Astrocyte (in vitro differentiated cells and primary cell): ENCODE results near the gene SAMD10. TPM values are rescaled to one million over a fixed set of nuclear protein-coding genes. Genes with fewer than 3 reads are reported as not detected.
"Not testable (repeated sequence)": the region's sequence is repeated elsewhere in the genome, so short reads cannot be mapped to it uniquely, and the experiment has no call there.

Experiments
- DNase-seq: peaks from one replicate; pipeline ENCODE4 v3.0.0-alpha.2; 2010; ENCODE audit warnings: low read depth
- FAIRE-seq: peaks from 2 replicates; lab custom pipeline; 2011; peaks lifted over from hg19 to GRCh38; lab: Jason Lieb, UNC
- H2AFZ ChIP-seq: 2 replicates; pipeline ENCODE4 v1.6.0; 2012; ENCODE audit warnings: low read depth, low read length, inconsistent platforms
- H3K27ac ChIP-seq: 2 replicates; pipeline ENCODE4 v1.5.1; 2011; ENCODE audit warnings: low read depth, low read length, inconsistent platforms
- H3K27me3 ChIP-seq: 2 replicates; pipeline ENCODE4 v1.6.0; 2011; ENCODE audit warnings: low read length, inconsistent platforms; ENCODE audit not compliant: insufficient read depth
- H3K36me3 ChIP-seq: 2 replicates; pipeline ENCODE4 v1.5.1; 2011; ENCODE audit warnings: low read length, inconsistent platforms; ENCODE audit not compliant: insufficient read depth
- H3K4me1 ChIP-seq: 2 replicates; pipeline ENCODE4 v1.5.1; 2011; ENCODE audit warnings: low read length, inconsistent platforms; ENCODE audit not compliant: insufficient read depth
- H3K4me2 ChIP-seq: 2 replicates; pipeline ENCODE4 v1.6.0; 2012; ENCODE audit warnings: low read length, inconsistent platforms
- H3K4me3 ChIP-seq: 2 replicates; pipeline ENCODE4 v1.5.1; 2011; ENCODE audit warnings: low read depth, mild to moderate bottlenecking, low read length, inconsistent platforms; ENCODE audit not compliant: insufficient read depth
- H3K79me2 ChIP-seq: 2 replicates; pipeline ENCODE4 v1.6.0; 2012; ENCODE audit warnings: mild to moderate bottlenecking, low read length, inconsistent platforms; ENCODE audit not compliant: insufficient read depth
- H3K9ac ChIP-seq: 2 replicates; pipeline ENCODE4 v1.6.0; 2012; ENCODE audit warnings: mild to moderate bottlenecking, low read length, inconsistent platforms
- H3K9me3 ChIP-seq: 2 replicates; pipeline ENCODE4 v1.5.1; 2012; ENCODE audit warnings: low read depth, mild to moderate bottlenecking, low read length, inconsistent platforms; ENCODE audit not compliant: insufficient read depth
- H4K20me1 ChIP-seq: 2 replicates; pipeline ENCODE4 v1.6.0; 2012; ENCODE audit warnings: low read length, inconsistent platforms; ENCODE audit not compliant: insufficient read depth
- H3K27ac Mint-ChIP-seq: one replicate; pipeline ENCODE4 v1.8.0; 2021; ENCODE audit warnings: mild to moderate bottlenecking, mixed read lengths; ENCODE audit not compliant: unreplicated experiment
- H3K27me3 Mint-ChIP-seq: one replicate; pipeline ENCODE4 v1.8.0; 2021; ENCODE audit warnings: low read depth, mixed read lengths; ENCODE audit not compliant: unreplicated experiment
- H3K36me3 Mint-ChIP-seq: one replicate; pipeline ENCODE4 v1.8.0; 2021; ENCODE audit warnings: low read depth, mixed read lengths; ENCODE audit not compliant: unreplicated experiment
- H3K4me1 Mint-ChIP-seq: one replicate; pipeline ENCODE4 v1.8.0; 2021; ENCODE audit warnings: low read depth, mixed read lengths; ENCODE audit not compliant: unreplicated experiment
- H3K4me3 Mint-ChIP-seq: one replicate; pipeline ENCODE4 v1.8.0; 2021; ENCODE audit warnings: mild to moderate bottlenecking, moderate library complexity, mixed read lengths; ENCODE audit not compliant: unreplicated experiment
- H3K9me3 Mint-ChIP-seq: one replicate; pipeline ENCODE4 v1.8.0; 2021; ENCODE audit warnings: mild to moderate bottlenecking, mixed read lengths; ENCODE audit not compliant: unreplicated experiment
- CTCF ChIP-seq: IDR thresholded peaks from 2 replicates; pipeline ENCODE4 v1.5.1; 2011; ENCODE audit warnings: low read depth, mild to moderate bottlenecking, inconsistent platforms, low read length, moderate library complexity; ENCODE audit not compliant: insufficient read depth
- EZH2 ChIP-seq: IDR thresholded peaks from 2 replicates; pipeline ENCODE4 v1.6.1; 2012; ENCODE audit warnings: mild to moderate bottlenecking, low read length, inconsistent platforms; ENCODE audit not compliant: insufficient read depth
- total RNA-seq: library from RNA; stranded (reverse); gene quantifications from 2 replicates; pipeline ENCODE4 v1.2.1, GENCODE V29; 2021

Gene SAMD10
- total RNA-seq, 1 donor from 2014 or later = 4.3 TPM

GRCh38 chr20:64015635-64016034 is 36.2 kb upstream of the SAMD10 start:
- Histone ChIP-seq H3K4me1 (no peaks in the 10 kb centered on the region), H3K27me3 (no peaks in the 10 kb centered on the region), H3K4me3 (no peak overlapping the region), H3K9me3 (no peaks in the 10 kb centered on the region), H3K4me2 (no peak overlapping the region), H3K79me2 (peaks cover 11% of the 10 kb centered on the region), H2AFZ (no peak overlapping the region), H4K20me1 (peaks cover 23% of the 10 kb centered on the region), H3K27ac (no peak overlapping the region), H3K9ac (no peak overlapping the region), H3K36me3 (peaks cover 37% of the 10 kb centered on the region)
- Mint-ChIP-seq H3K36me3 (peaks cover 28% of the 10 kb centered on the region), H3K9me3 (no peaks in the 10 kb centered on the region), H3K4me3 (no peak overlapping the region), H3K27ac (no peak overlapping the region), H3K4me1 (no peaks in the 10 kb centered on the region), H3K27me3 (no peaks in the 10 kb centered on the region)
- DNase-seq (no peak), FAIRE-seq (no peak)
- TF ChIP-seq CTCF (no peak), EZH2 (no peak)

DNA sequence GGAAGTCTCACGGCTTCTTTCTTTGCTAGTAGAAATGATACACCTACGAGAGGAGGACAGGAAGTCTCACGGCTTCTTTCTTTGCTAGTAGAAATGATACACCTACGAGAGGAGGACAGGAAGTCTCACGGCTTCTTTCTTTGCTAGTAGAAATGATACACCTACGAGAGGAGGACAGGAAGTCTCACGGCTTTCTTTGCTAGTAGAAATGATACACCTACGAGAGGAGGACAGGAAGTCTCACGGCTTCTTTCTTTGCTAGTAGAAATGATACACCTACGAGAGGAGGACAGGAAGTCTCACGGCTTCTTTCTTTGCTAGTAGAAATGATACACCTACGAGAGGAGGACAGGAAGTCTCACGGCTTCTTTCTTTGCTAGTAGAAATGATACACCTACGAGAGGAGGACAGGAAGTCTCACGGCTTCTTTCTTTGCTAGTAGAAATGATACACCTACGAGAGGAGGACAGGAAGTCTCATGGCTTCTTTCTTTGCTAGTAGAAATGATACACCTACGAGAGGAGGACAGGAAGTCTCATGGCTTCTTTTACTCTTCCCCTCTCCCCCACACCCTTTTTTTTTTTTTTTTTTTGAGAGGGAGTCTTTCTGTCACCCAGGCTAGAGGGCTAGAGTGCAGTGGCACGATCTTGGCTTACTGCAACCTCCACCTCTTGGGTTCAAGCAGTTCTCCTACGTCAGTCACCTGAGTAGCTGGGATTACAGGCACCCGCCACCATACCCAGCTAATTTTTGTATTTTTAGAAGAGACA is 33.1 kb upstream of the SAMD10 start:
- FAIRE-seq, H3K9ac ChIP-seq, H2AFZ ChIP-seq, DNase-seq, H3K27ac ChIP-seq, H3K4me3 ChIP-seq, H3K4me3 Mint-ChIP-seq, H3K4me2 ChIP-seq, H3K9me3 ChIP-seq, H3K27ac Mint-ChIP-seq, H3K27me3 ChIP-seq, H3K4me1 Mint-ChIP-seq, H3K27me3 Mint-ChIP-seq, H3K4me1 ChIP-seq, H3K9me3 Mint-ChIP-seq: not testable (repeated sequence)
- Histone ChIP-seq H3K36me3 (peaks cover 36% of the 10 kb centered on the region), H3K79me2 (peaks cover 22% of the 10 kb centered on the region), H4K20me1 (peaks cover 45% of the 10 kb centered on the region)
- peaks cover 43% of the 10 kb centered on the region for H3K36me3 Mint-ChIP-seq

GRCh38 chr20:64011366-64011779 is 31.9 kb upstream of the SAMD10 start:
- Histone ChIP-seq H4K20me1 (peaks cover 54% of the 10 kb centered on the region), H3K27ac (no peak overlapping the region), H3K4me2 (no peak overlapping the region), H3K9me3 (no peaks in the 10 kb centered on the region), H3K4me1 (no peaks in the 10 kb centered on the region), H2AFZ (no peak overlapping the region), H3K36me3 (peaks cover 36% of the 10 kb centered on the region), H3K9ac (no peak overlapping the region), H3K79me2 (peaks cover 22% of the 10 kb centered on the region), H3K27me3 (no peaks in the 10 kb centered on the region), H3K4me3 (no peak overlapping the region)
- H3K27ac Mint-ChIP-seq = no peak overlapping the region
- H3K27me3 Mint-ChIP-seq = no peaks in the 10 kb centered on the region
- no peak overlapping the region for H3K4me3 Mint-ChIP-seq
- H3K4me1 Mint-ChIP-seq = no peaks in the 10 kb centered on the region
- TF ChIP-seq CTCF (no peak), EZH2 (no peak)
- FAIRE-seq (no peak), DNase-seq (no peak)
- peaks cover 42% of the 10 kb centered on the region for H3K36me3 Mint-ChIP-seq
- no peaks in the 10 kb centered on the region for H3K9me3 Mint-ChIP-seq
